Activated CD8-positive, alpha-beta T cell treated with anti-CD3 and anti-CD28 coated beads for 36 hours (primary cell): ENCODE measurements around the gene MRPS35. TPM values are rescaled to one million over a fixed set of nuclear protein-coding genes. Genes with fewer than 3 reads are reported as not detected.
A peak's percentile ranks its signal among the peaks of the same experiment; 100 is the strongest.

Experiments
- ATAC-seq: fragments of 200-7000 bp; cut with Tn5 transposase; one replicate; pipeline ENCODE4 v1.10.0; 2021; ENCODE audit warnings: mild to moderate bottlenecking, moderate library complexity
- CTCF ChIA-PET: fragments of 350-600 bp; sonication (Branson Sonifier 250); formaldehyde crosslinking; loops from one replicate; lab custom pipeline; 2021; ENCODE audit warnings: antibody characterized with exemption; lab: Charles Lee
- POLR2A ChIA-PET: fragments of 350-600 bp; sonication (Branson Sonifier 250); formaldehyde crosslinking; loops from one replicate; lab custom pipeline; 2021; ENCODE audit warnings: antibody characterized with exemption; lab: Charles Lee
- DNase-seq: peaks from one replicate; pipeline ENCODE4 v3.0.0-alpha.2; 2020
- H3K27ac Mint-ChIP-seq: one replicate; pipeline ENCODE4 v1.8.0; 2021; ENCODE audit warnings: mild to moderate bottlenecking, mixed read lengths
- H3K27me3 Mint-ChIP-seq: one replicate; pipeline ENCODE4 v1.8.0; 2021; ENCODE audit warnings: mixed read lengths
- H3K36me3 Mint-ChIP-seq: one replicate; pipeline ENCODE4 v1.8.0; 2021; ENCODE audit warnings: low read depth, mixed read lengths
- H3K4me1 Mint-ChIP-seq: one replicate; pipeline ENCODE4 v1.8.0; 2021; ENCODE audit warnings: low read depth, mixed read lengths
- H3K4me3 Mint-ChIP-seq: one replicate; pipeline ENCODE4 v1.8.0; 2021; ENCODE audit warnings: mild to moderate bottlenecking, moderate library complexity, mixed read lengths
- H3K9me3 Mint-ChIP-seq: one replicate; pipeline ENCODE4 v1.8.0; 2021; ENCODE audit warnings: mixed read lengths
- CTCF ChIP-seq: fragments of 200-600 bp; IDR thresholded peaks from one replicate; pipeline ENCODE4 v1.8.0; 2022; ENCODE audit warnings: antibody characterized with exemption, mild to moderate bottlenecking
- intact Hi-C: fragments of 100-400 bp; cut with micrococcal nuclease; formaldehyde crosslinking; loops from one replicate; pipeline ENCODE4 v1.10.0; 2022
- total RNA-seq, 2 experiments: library from RNA; stranded (reverse); gene quantifications; one replicate each; pipeline ENCODE4 v1.2.3, GENCODE V29; 2021

The MRPS35 gene
- total RNA-seq, 2 experiments from 2014 or later, result 56.4 to 60.5 TPM

GRCh38 chr12:27781680-27782079 lies 71.0 kb downstream of the MRPS35 start:
- H3K4me3 Mint-ChIP-seq, result peak overlapping the region; percentile 83
- intact Hi-C loops, result loop anchor here (2.0 kb wide), 1 partner anchor 41 kb away; no protein-coding TSS in a partner anchor
- H3K4me1 Mint-ChIP-seq, result peaks cover 43% of the 10 kb centered on the region
- ChIA-PET POLR2A (no interaction called here), CTCF (interaction anchor here (0.7 kb wide), 1 partner anchor 40 kb away, joined by 4 read pairs; no protein-coding TSS in a partner anchor)
- no peak for ATAC-seq
- DNase-seq, result no peak
- H3K36me3 Mint-ChIP-seq, result peaks cover 33% of the 10 kb centered on the region
- H3K27me3 Mint-ChIP-seq, result no peaks in the 10 kb centered on the region
- no peaks in the 10 kb centered on the region for H3K9me3 Mint-ChIP-seq
- no peak for TF ChIP-seq CTCF
- peak overlapping the region; percentile 84 for H3K27ac Mint-ChIP-seq

DNA sequence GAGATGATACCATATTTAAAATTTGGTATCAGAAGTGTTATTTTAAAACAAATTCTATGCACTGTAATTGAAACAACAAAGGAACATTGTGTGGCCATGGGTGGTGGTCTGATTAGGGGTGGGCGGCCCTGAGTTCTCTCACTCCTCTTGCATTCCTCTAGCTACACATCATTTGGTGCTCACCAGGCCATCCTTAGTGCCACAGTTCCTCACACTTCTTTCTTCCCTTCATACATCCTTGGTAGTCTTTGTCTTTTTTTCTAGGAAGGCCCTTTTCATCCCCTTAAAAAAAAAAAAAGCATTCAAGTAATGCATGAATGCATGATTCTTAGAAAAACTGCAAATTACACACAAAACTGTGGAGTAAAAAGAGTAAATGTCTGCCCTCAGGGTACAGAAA lies 71.8 kb downstream of the MRPS35 start:
- Mint-ChIP-seq H3K36me3 (peaks cover 34% of the 10 kb centered on the region), H3K27ac (no peak overlapping the region), H3K4me3 (peak overlapping the region; percentile 83), H3K4me1 (peaks cover 46% of the 10 kb centered on the region), H3K27me3 (no peaks in the 10 kb centered on the region), H3K9me3 (no peaks in the 10 kb centered on the region)
- TF ChIP-seq CTCF, result no peak
- DNase-seq (no peak), ATAC-seq (no peak)
- ChIA-PET POLR2A (no interaction called here), CTCF (no interaction called here)
- intact Hi-C loops, result loop anchor here (2.0 kb wide), 1 partner anchor 40 kb away; no protein-coding TSS in a partner anchor

DNA sequence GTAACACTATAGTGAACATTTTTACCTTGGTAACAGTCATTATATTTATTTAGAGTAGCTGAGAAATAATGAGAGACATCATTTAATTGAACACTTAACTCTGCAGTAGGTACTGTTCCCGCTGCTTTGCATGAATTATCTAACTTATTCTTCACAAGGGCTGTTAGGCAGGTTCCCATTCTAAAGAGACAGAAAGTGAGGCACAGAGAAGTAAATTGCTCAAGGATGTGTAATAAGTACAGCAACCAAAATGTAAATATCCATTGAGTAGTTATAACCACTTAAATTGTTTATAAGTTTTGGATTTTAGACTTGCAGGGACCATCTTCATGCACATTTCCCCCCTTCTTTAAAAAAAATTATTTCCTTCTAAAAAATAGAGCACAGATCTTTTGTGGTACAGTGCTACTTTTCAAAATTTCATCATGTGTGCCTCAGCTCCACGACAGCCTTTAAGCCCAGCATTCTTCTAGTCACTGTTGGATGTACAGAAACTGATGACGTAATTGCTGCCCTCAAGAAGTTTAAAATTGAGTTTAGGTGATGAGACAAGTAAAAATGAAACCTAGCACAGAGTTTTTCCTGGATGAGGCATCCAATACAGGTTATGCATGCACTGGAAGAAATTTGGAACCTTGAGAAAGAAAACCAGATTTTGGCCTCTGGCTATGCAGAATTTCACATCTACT lies 75.4 kb downstream of the MRPS35 start:
- ChIA-PET POLR2A (no interaction called here), CTCF (interaction anchor here (1.2 kb wide), 1 partner anchor 36 kb away, joined by 4 read pairs; no protein-coding TSS in a partner anchor)
- TF ChIP-seq CTCF, result no peak
- ATAC-seq (peak; percentile 59), DNase-seq (no peak)
- Mint-ChIP-seq H3K9me3 (no peaks in the 10 kb centered on the region), H3K27me3 (no peaks in the 10 kb centered on the region), H3K27ac (peak overlapping the region; percentile 39), H3K36me3 (peaks cover 39% of the 10 kb centered on the region), H3K4me3 (no peak overlapping the region), H3K4me1 (peaks cover 50% of the 10 kb centered on the region)
- intact Hi-C loops, result no loop called here

GRCh38 chr12:27787559-27787958 lies 76.9 kb downstream of the MRPS35 start:
- H3K27me3 Mint-ChIP-seq, result no peaks in the 10 kb centered on the region
- H3K9me3 Mint-ChIP-seq, result no peaks in the 10 kb centered on the region
- TF ChIP-seq CTCF, result no peak
- intact Hi-C loops, result no loop called here
- ChIA-PET POLR2A (interaction anchor here (0.6 to 3.8 kb wide), 3 partner anchors 8 to 1539 kb away, joined by 3 to 14 read pairs (median 4); partner anchors contain the start of genes KLHL42 and MANSC4), CTCF (interaction anchor here (1.3 to 2.6 kb wide), 2 partner anchors 34 to 55 kb away, joined by 3 to 12 read pairs; no protein-coding TSS in a partner anchor)
- ATAC-seq (no peak), DNase-seq (no peak)
- H3K4me1 Mint-ChIP-seq, result peaks cover 36% of the 10 kb centered on the region
- H3K4me3 Mint-ChIP-seq, result no peak overlapping the region
- H3K27ac Mint-ChIP-seq, result no peak overlapping the region
- H3K36me3 Mint-ChIP-seq, result peaks cover 37% of the 10 kb centered on the region

GRCh38 chr12:27790179-27790578 lies 79.5 kb downstream of the MRPS35 start:
- POLR2A ChIA-PET, result interaction anchor here (3.8 kb wide), 1 partner anchor 11 kb away, joined by 14 read pairs; the partner anchor contains the start of genes KLHL42 and MANSC4
- TF ChIP-seq CTCF, result no peak

More at GRCh38 chr12:27790179-27790578, 79.5 kb downstream of the MRPS35 start:
- Mint-ChIP-seq H3K36me3 (peaks cover 38% of the 10 kb centered on the region), H3K4me3 (no peak overlapping the region), H3K27ac (no peak overlapping the region), H3K9me3 (no peaks in the 10 kb centered on the region), H3K4me1 (peaks cover 32% of the 10 kb centered on the region), H3K27me3 (no peaks in the 10 kb centered on the region)
- no peak for ATAC-seq
- CTCF ChIA-PET, result no interaction called here
- intact Hi-C loops, result no loop called here
- DNase-seq, result no peak
